ENCODE results near the gene TBX5. TPM values are rescaled to one million over a fixed set of nuclear protein-coding genes. Genes with fewer than 3 reads are reported as not detected.

TBX5 gene
- polyA plus RNA-seq, 1 of the 3 experiments (the other 2 are of a cell fraction), result not detected

GRCh38 chr12:114344303-114344663, 61.7 kb downstream of the TBX5 start (continued):
- no peak for TF ChIP-seq RFX5 (IDR thresholded peaks at IDR 0.05; ENCODE audit: low read length)

GRCh38 chr12:114343585-114344302, 62.2 kb downstream of the TBX5 start:
- CTCF ChIA-PET, result interaction anchor here (1.0 kb wide), 1 partner anchor 35 kb away, joined by 4 read pairs; no protein-coding TSS in a partner anchor
- no peaks in the 10 kb centered on the region for H3K27me3 ChIP-seq (ENCODE audit: insufficient read depth)
- H4K20me1 ChIP-seq (ENCODE audit: insufficient read depth), result no peaks in the 10 kb centered on the region
- H3K36me3 ChIP-seq (replicated peaks in 1 of 2; ENCODE audit: control insufficient read depth in 1 of 2, insufficient read depth in 2 of 2, low read length in 1 of 2), result no peaks in the 10 kb centered on the region
- H3K4me2 ChIP-seq, result no peak overlapping the region
- no peak overlapping the region for H3K4me3 ChIP-seq (ENCODE audit: low read depth in 2 of 2, low read length in 1 of 2)
- DNase-seq, result no peak
- no peaks in the 10 kb centered on the region for H3K79me2 ChIP-seq (ENCODE audit: insufficient read depth)
- no peak overlapping the region for H2AFZ ChIP-seq (ENCODE audit: low read depth)
- POLR2A ChIA-PET, result no interaction called here
- H3K4me1 ChIP-seq (ENCODE audit: control insufficient read depth in 1 of 2, insufficient read depth in 2 of 2, low read depth in 1 of 2, low read length in 1 of 2), result no peaks in the 10 kb centered on the region
- 13% methylated on average over 4 of the region's 4 CpGs for WGBS (ENCODE audit: low lambda C conversion rate)
- no peak for TF ChIP-seq CHD2 (IDR thresholded peaks at IDR 0.05; ENCODE audit: low read length, partially characterized antibody)
- TF ChIP-seq GABPA (IDR thresholded peaks at IDR 0.05; ENCODE audit: low read depth), result no peak
- TF ChIP-seq EP300 (IDR thresholded peaks at IDR 0.05; ENCODE audit: borderline replicate concordance in 1 of 2, low read depth in 1 of 2, low read length in 1 of 2), result no peak
- TF ChIP-seq TCF12 (IDR thresholded peaks at IDR 0.05), result no peak
- TF ChIP-seq CTCF (IDR thresholded peaks at IDR 0.05), result no peak
- no peak for TF ChIP-seq ELF1 (IDR thresholded peaks at IDR 0.05)
- TF ChIP-seq YY1 (IDR thresholded peaks at IDR 0.05; ENCODE audit: low read depth), result no peak
- no peak for TF ChIP-seq NFIC (IDR thresholded peaks at IDR 0.05; ENCODE audit: borderline replicate concordance)
- no peaks in the 10 kb centered on the region for H3F3A ChIP-seq (replicated peaks; ENCODE audit: insufficient read depth)
- H3K27ac ChIP-seq (ENCODE audit: low read depth in 2 of 2, low read length in 1 of 2), result no peak overlapping the region
- H3K9me3 ChIP-seq, result no peaks in the 10 kb centered on the region
- H3K9me2 ChIP-seq, result no peaks in the 10 kb centered on the region
- H3K9ac ChIP-seq, result no peak overlapping the region

- H3K27me3 ChIP-seq (ENCODE audit: insufficient read depth), result no peaks in the 10 kb centered on the region
- H2AFZ ChIP-seq (ENCODE audit: low read depth), result no peak overlapping the region
- POLR2A ChIA-PET, result no interaction called here
- 0% methylated on average over 5 of the region's 5 CpGs for WGBS (ENCODE audit: low lambda C conversion rate)
- CTCF ChIA-PET, result no interaction called here
- H3K9me2 ChIP-seq, result no peaks in the 10 kb centered on the region
- H3K4me3 ChIP-seq (ENCODE audit: low read depth in 2 of 2, low read length in 1 of 2), result no peak overlapping the region
- no peak for DNase-seq
- H3K9me3 ChIP-seq, result no peaks in the 10 kb centered on the region
- H3F3A ChIP-seq (replicated peaks; ENCODE audit: insufficient read depth), result no peaks in the 10 kb centered on the region
- no peaks in the 10 kb centered on the region for H3K79me2 ChIP-seq (ENCODE audit: insufficient read depth)
- no peaks in the 10 kb centered on the region for H3K4me1 ChIP-seq (ENCODE audit: control insufficient read depth in 1 of 2, insufficient read depth in 2 of 2, low read depth in 1 of 2, low read length in 1 of 2)
- H3K4me2 ChIP-seq, result no peak overlapping the region
- no peaks in the 10 kb centered on the region for H3K36me3 ChIP-seq (replicated peaks in 1 of 2; ENCODE audit: control insufficient read depth in 1 of 2, insufficient read depth in 2 of 2, low read length in 1 of 2)
- H3K9ac ChIP-seq, result no peak overlapping the region
- no peaks in the 10 kb centered on the region for H4K20me1 ChIP-seq (ENCODE audit: insufficient read depth)
- H3K27ac ChIP-seq (ENCODE audit: low read depth in 2 of 2, low read length in 1 of 2), result no peak overlapping the region
- TF ChIP-seq RCOR1 (IDR thresholded peaks at IDR 0.05; ENCODE audit: low read length), result no peak
- TF ChIP-seq EP300 (IDR thresholded peaks at IDR 0.05; ENCODE audit: borderline replicate concordance in 1 of 2, low read depth in 1 of 2, low read length in 1 of 2), result no peak
- TF ChIP-seq ZBTB33 (IDR thresholded peaks at IDR 0.05; ENCODE audit: borderline replicate concordance, low read depth), result no peak
- no peak for TF ChIP-seq RXRA (IDR thresholded peaks at IDR 0.05; ENCODE audit: borderline replicate concordance, low read depth)
- no peak for TF ChIP-seq GATA2 (CRISPR knock-in tag; IDR thresholded peaks at IDR 0.05)
- no peak for TF ChIP-seq RAD21 (IDR thresholded peaks at IDR 0.05; ENCODE audit: low read length)
- no peak for TF ChIP-seq POLR2AphosphoS5 (IDR thresholded peaks at IDR 0.05; ENCODE audit: low read depth, low read length)
- TF ChIP-seq REST (IDR thresholded peaks at IDR 0.05; ENCODE audit: low read depth, low read length), result no peak
- no peak for TF ChIP-seq PBX3 (IDR thresholded peaks at IDR 0.05)
- no peak for TF ChIP-seq FOXJ3 (CRISPR knock-in tag; IDR thresholded peaks at IDR 0.05)
- no peak for TF ChIP-seq EZH2phosphoT487 (IDR thresholded peaks at IDR 0.05; ENCODE audit: borderline replicate concordance, low read depth)
These were observed 63.3 kb downstream of the TBX5 start for GRCh38 chr12:114342656-114343055.

Data from SK-N-SH (cell line).